Retina (tissue), 1 donor: ENCODE measurements around the gene DUSP16.
A peak's percentile ranks its signal among the peaks of the same experiment; 100 is the strongest.
"Not testable (repeated sequence)": the region's sequence is repeated elsewhere in the genome, so short reads cannot be mapped to it uniquely, and the experiment has no call there.

Experiments
- DNase-seq: peaks from one replicate; pipeline ENCODE4 v3.0.0-alpha.2; 2016

The DUSP16 gene

GRCh38 chr12:12542286-12542685 lies 20.4 kb downstream of the DUSP16 start:
- DNase-seq: no peak

- DNase-seq: no peak
Measured at GRCh38 chr12:12541782-12542181, 20.9 kb downstream of the DUSP16 start.

- no peak for DNase-seq
Measured at GRCh38 chr12:12540261-12541013, 22.2 kb downstream of the DUSP16 start.

GRCh38 chr12:12539028-12539810 lies 23.4 kb downstream of the DUSP16 start:
- no peak for DNase-seq

GRCh38 chr12:12538535-12538934 lies 24.1 kb downstream of the DUSP16 start:
- DNase-seq: no peak

GRCh38 chr12:12537421-12537820 lies 25.2 kb downstream of the DUSP16 start:
- no peak for DNase-seq

- no peak for DNase-seq
Measured at GRCh38 chr12:12534975-12535374, 27.7 kb downstream of the DUSP16 start.

- no peak for DNase-seq
Measured at GRCh38 chr12:12534166-12534866, 28.3 kb downstream of the DUSP16 start.

- no peak for DNase-seq
Measured at GRCh38 chr12:12533238-12533829, 29.3 kb downstream of the DUSP16 start.

GRCh38 chr12:12531194-12531593 lies 31.5 kb downstream of the DUSP16 start:
- no peak for DNase-seq

- DNase-seq: no peak
Measured at GRCh38 chr12:12529783-12530421, 32.8 kb downstream of the DUSP16 start.

GRCh38 chr12:12528361-12529270 lies 34.0 kb downstream of the DUSP16 start:
- DNase-seq: no peak

GRCh38 chr12:12527820-12528296 lies 34.8 kb downstream of the DUSP16 start:
- no peak for DNase-seq

- no peak for DNase-seq
Measured at GRCh38 chr12:12524128-12524527, 38.5 kb downstream of the DUSP16 start.

- DNase-seq: no peak
Measured at GRCh38 chr12:12523229-12523628, 39.4 kb downstream of the DUSP16 start.

- DNase-seq: not testable (repeated sequence)
Measured at GRCh38 chr12:12522657-12523056, 40.0 kb downstream of the DUSP16 start.

- DNase-seq: peak; percentile 27
Measured at GRCh38 chr12:12521888-12522287, 40.8 kb downstream of the DUSP16 start.

GRCh38 chr12:12521044-12521485 lies 41.6 kb downstream of the DUSP16 start:
- DNase-seq: peak; percentile 67

GRCh38 chr12:12520273-12520672 lies 42.4 kb downstream of the DUSP16 start:
- no peak for DNase-seq

GRCh38 chr12:12519354-12519998 lies 43.2 kb downstream of the DUSP16 start:
- DNase-seq: no peak

GRCh38 chr12:12518919-12519318 lies 43.7 kb downstream of the DUSP16 start:
- no peak for DNase-seq
